Neutrophil (primary cell): ENCODE measurements around the gene RAB4A.

Experiments
- H3K27ac ChIP-seq: fragments of 200-600 bp; sonication (generic); 2 replicates; pipeline ENCODE4 v1.5.1; 2016; ENCODE audit warnings: mild to moderate bottlenecking, moderate library complexity
- H3K27me3 ChIP-seq: fragments of 200-600 bp; sonication (generic); 2 replicates; pipeline ENCODE4 v1.6.0; 2016; ENCODE audit warnings: mild to moderate bottlenecking
- H3K36me3 ChIP-seq: fragments of 200-600 bp; sonication (generic); 2 replicates; pipeline ENCODE4 v1.5.1; 2017
- H3K4me1 ChIP-seq, 2 experiments: fragments of 200-600 bp in 1 of 2; sonication (generic) in 1 of 2; 1 replicate in 1 of 2; 2 replicates in 1 of 2; pipeline versions ENCODE4 v1.5.1 to v1.6.1; 2013 to 2016; ENCODE audit warnings: low read depth in 1 of 2, low read length in 1 of 2, mild to moderate bottlenecking in 1 of 2, moderate library complexity in 1 of 2; ENCODE audit not compliant: control insufficient read depth in 1 of 2, insufficient read depth in 1 of 2
- H3K4me3 ChIP-seq, 2 experiments: fragments of 200-600 bp in 1 of 2; sonication (generic) in 1 of 2; 1 replicate in 1 of 2; 2 replicates in 1 of 2; pipeline ENCODE4 v1.5.1; 2013 to 2016; ENCODE audit warnings: low read depth in 1 of 2, low read length in 1 of 2, mild to moderate bottlenecking in 1 of 2, moderate library complexity in 1 of 2
- H3K9me3 ChIP-seq: fragments of 200-600 bp; sonication (generic); 2 replicates; pipeline ENCODE4 v1.5.1; 2016
- TF ChIP-seq, protein P1 (sequence below): fragments of 200-600 bp; sonication (generic); IDR thresholded peaks from 2 replicates; pipeline ENCODE4 v1.5.1; 2016; ENCODE audit warnings: antibody characterized with exemption

RAB4A gene

DNA sequence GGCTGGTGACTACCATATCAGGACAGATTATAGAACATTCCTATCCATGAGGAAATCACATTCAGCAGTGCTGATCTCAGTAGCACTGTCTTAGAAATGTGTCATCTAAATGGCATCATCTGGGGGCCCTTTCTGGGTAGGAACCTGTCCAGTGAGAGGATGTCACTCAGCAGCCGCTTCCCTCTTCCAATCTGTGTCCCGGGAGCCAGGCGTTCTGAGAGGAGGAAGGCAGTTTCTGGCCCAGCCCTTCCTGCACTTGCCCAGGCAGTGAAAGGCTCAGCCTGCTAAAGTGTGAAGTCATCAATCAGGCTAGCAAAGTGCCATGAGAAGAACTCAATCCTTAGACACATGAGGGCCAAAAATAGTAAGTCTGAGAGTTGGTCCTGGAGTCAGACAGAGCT, 25.6 kb downstream of the RAB4A start:
- Histone ChIP-seq H3K27me3 (no peaks in the 10 kb centered on the region), H3K27ac (no peak overlapping the region), H3K4me1 (no peaks in the 10 kb centered on the region), H3K4me3 (no peak overlapping the region), H3K9me3 (no peaks in the 10 kb centered on the region), H3K36me3 (peaks cover 12% of the 10 kb centered on the region)
- TF ChIP-seq, protein P1, sequence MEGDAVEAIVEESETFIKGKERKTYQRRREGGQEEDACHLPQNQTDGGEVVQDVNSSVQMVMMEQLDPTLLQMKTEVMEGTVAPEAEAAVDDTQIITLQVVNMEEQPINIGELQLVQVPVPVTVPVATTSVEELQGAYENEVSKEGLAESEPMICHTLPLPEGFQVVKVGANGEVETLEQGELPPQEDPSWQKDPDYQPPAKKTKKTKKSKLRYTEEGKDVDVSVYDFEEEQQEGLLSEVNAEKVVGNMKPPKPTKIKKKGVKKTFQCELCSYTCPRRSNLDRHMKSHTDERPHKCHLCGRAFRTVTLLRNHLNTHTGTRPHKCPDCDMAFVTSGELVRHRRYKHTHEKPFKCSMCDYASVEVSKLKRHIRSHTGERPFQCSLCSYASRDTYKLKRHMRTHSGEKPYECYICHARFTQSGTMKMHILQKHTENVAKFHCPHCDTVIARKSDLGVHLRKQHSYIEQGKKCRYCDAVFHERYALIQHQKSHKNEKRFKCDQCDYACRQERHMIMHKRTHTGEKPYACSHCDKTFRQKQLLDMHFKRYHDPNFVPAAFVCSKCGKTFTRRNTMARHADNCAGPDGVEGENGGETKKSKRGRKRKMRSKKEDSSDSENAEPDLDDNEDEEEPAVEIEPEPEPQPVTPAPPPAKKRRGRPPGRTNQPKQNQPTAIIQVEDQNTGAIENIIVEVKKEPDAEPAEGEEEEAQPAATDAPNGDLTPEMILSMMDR: no peak

DNA sequence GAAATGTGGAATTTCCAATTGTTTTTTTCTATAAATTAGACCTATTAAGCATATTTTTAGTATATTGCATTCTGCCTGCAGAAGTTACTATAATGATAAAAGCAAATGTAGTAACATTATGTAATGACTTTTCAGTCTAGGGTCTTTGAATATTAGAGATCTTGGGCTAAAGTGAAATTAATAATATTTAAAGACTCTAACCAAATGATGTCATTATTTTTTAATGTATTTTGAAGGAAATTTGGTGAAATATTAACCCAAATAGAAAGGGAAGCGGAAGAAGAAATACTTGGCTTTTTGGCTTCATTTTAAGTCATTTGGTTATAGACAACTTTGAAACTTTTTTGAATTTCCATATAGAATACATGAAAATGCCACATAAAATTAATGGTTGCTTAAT, 26.8 kb downstream of the RAB4A start:
- Histone ChIP-seq H3K36me3 (peaks cover 12% of the 10 kb centered on the region), H3K4me1 (no peaks in the 10 kb centered on the region), H3K9me3 (no peaks in the 10 kb centered on the region), H3K27me3 (no peaks in the 10 kb centered on the region), H3K4me3 (no peak overlapping the region), H3K27ac (no peak overlapping the region)
- TF ChIP-seq, protein P1: no peak

DNA sequence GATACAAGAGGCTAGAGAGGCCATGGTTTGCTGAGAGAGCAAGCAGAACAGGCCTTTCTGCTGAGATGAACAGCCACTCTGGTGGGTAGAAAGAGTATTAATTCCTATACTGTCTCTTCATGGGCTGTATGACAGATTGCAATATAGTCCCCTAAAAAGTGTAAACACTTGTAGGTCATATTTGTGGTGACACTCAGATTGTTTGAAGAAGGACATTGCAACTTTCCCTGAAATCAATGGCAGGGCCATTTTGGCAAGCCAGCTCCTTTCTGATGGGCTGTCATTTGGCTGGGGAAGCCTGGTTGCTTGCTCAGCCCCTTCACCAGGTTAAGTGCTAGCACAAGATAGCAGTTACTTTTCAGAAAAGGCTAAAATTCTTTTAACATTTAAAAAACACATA, 27.5 kb downstream of the RAB4A start:
- H3K4me1 ChIP-seq: no peaks in the 10 kb centered on the region
- no peak overlapping the region for H3K27ac ChIP-seq
- TF ChIP-seq, protein P1: no peak
- no peaks in the 10 kb centered on the region for H3K27me3 ChIP-seq
- H3K9me3 ChIP-seq: no peaks in the 10 kb centered on the region
- no peak overlapping the region for H3K4me3 ChIP-seq
- H3K36me3 ChIP-seq: peaks cover 12% of the 10 kb centered on the region

DNA sequence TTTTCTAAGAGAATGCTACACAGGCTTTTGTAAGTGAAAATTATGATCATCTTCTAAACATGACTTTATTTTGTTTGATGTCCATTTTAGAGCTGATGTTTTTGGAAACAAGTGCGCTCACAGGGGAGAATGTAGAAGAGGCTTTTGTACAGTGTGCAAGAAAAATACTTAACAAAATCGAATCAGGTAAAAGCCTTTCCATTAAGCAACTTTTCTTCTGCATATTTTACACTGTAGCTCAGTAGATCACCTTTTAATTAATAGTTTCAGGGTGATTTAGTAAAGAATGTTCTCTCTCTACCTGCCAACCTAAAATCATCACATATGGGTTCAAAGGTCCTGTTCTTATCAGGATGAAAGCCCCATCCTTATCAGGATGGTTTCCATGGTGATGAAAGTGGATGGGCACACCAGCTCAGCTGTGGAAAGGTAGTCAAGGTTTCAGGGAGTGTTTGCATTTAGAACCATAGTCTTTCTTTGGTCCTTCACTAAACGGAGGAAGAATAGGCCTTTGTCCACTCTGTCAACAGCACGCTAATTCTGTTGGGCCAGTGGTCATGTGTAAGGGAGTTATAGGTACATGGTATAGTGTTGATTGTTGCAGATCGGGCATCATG, 28.1 kb downstream of the RAB4A start:
- no peak overlapping the region for H3K4me3 ChIP-seq
- TF ChIP-seq, protein P1: no peak
- no peaks in the 10 kb centered on the region for H3K4me1 ChIP-seq
- H3K27me3 ChIP-seq: no peaks in the 10 kb centered on the region
- no peak overlapping the region for H3K27ac ChIP-seq
- H3K36me3 ChIP-seq: peaks cover 12% of the 10 kb centered on the region
- H3K9me3 ChIP-seq: no peaks in the 10 kb centered on the region

DNA sequence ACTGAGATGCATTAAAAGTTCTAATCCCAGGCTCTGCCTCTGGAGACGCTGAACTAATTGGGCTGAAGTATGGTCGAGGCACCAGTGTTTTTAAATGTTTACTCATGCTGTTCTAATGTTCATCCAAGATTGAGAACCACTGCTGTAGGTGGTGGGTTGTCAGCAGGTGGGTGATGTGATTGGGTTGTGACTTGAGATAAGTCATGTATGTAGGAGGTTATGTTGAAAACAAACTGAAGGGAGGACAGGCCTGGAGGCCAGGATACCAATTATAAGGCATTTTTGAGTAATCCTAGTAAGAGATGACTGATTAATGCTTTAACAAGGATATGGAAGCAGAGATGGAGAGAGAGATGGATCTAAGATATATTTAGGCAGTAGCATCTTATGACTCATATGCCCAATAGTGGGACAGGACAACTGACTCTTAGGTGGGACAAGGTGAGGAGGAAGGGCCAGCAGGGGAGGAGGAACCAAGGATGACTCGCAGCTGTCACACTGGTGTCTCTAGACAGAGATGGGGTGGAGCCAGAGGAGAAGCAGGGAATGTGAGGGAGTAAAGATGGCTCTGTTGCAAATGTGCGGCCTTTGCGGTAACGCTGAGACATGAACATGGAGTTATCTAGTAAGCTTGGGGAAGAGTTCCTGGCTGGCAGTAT, 29.3 kb downstream of the RAB4A start:
- Histone ChIP-seq H3K9me3 (no peaks in the 10 kb centered on the region), H3K36me3 (peaks cover 12% of the 10 kb centered on the region), H3K4me1 (no peaks in the 10 kb centered on the region), H3K27me3 (no peaks in the 10 kb centered on the region), H3K27ac (no peak overlapping the region), H3K4me3 (no peak overlapping the region)
- TF ChIP-seq, protein P1: no peak
